GM20000 (cell line): Measurements from ENCODE around the gene INTS14.
"Not testable (repeated sequence)": the region's sequence is repeated elsewhere in the genome, so short reads cannot be mapped to it uniquely, and the experiment has no call there.

ENCODE experiments used
- DNase-seq: peaks from one replicate; pipeline ENCODE4 v3.0.0; 2012; ENCODE audit warnings: low spot score
- CTCF ChIP-seq: IDR thresholded peaks from 2 replicates; pipeline ENCODE4 v1.5.1; 2012; ENCODE audit warnings: mild to moderate bottlenecking, control low read depth; ENCODE audit errors: extremely low read depth, missing control alignments

INTS14 gene

GRCh38 chr15:65561934-65562333, 49.0 kb downstream of the INTS14 start:
- DNase-seq = no peak
- TF ChIP-seq CTCF = no peak

- no peak for DNase-seq
- no peak for TF ChIP-seq CTCF
These were observed 51.0 kb downstream of the INTS14 start for GRCh38 chr15:65559941-65560340.

- DNase-seq = no peak
- TF ChIP-seq CTCF = no peak
These were observed 51.8 kb downstream of the INTS14 start for GRCh38 chr15:65558997-65559760.

- TF ChIP-seq CTCF = no peak
- no peak for DNase-seq
These were observed 52.6 kb downstream of the INTS14 start for GRCh38 chr15:65558336-65558735.

GRCh38 chr15:65556622-65557021, 54.3 kb downstream of the INTS14 start:
- no peak for DNase-seq
- no peak for TF ChIP-seq CTCF

- no peak for DNase-seq
- TF ChIP-seq CTCF = no peak
These were observed 57.2 kb downstream of the INTS14 start for GRCh38 chr15:65553691-65554090.

- not testable (repeated sequence) for DNase-seq
These were observed 58.1 kb downstream of the INTS14 start for GRCh38 chr15:65552851-65553250.

GRCh38 chr15:65551183-65551582, 59.7 kb downstream of the INTS14 start:
- no peak for TF ChIP-seq CTCF
- DNase-seq = no peak
